ENCODE results near the gene IL4R.

IL4R gene

DNA sequence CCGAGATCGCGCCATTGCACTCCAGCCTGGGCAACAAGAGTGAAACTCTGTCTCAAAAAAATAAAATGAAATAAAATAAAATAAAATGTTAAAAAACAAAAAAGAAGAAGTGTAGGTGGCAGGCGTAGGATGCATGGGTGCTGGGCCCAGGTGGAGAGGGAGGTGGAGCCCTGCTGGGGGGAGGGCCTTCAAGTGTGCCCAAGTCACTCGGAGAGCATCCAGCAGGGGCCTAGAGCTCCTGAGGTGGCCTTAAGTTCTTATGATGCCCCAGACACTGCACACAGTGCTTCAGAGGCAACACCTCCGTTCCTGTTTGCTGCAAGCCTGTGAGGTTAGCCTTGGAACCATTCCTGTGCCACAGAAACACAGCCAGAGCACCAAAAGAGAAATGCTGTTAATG, 23.2 kb downstream of the IL4R start:
- no peak for TF ChIP-seq ZNF274 (IDR thresholded peaks at IDR 0.05; ENCODE audit: low read depth, low read length)
- H3K4me3 ChIP-seq (ENCODE audit: low read length): no peak overlapping the region

DNA sequence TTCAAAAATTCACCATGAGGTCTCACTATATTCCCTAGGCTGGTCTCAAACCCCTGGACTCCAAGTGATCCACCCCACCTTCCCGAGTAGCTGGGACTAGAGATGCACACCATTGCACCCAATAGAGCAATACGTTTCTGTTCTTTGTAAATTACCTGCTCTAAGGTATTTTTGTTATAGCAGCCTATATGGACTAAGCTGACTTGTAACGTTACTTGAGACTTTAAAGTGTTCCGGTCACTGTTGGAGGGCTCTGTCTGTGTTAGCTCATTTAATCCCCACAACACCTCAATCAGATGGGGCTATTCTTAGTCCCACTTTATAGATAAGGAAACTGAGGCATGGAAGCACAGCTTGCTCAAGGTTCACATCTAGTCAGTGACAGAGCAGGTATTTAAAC, 25.4 kb downstream of the IL4R start:
- no peak overlapping the region for H3K4me3 ChIP-seq (ENCODE audit: low read length)
- no peak for TF ChIP-seq ZNF274 (IDR thresholded peaks at IDR 0.05; ENCODE audit: low read depth, low read length)

DNA sequence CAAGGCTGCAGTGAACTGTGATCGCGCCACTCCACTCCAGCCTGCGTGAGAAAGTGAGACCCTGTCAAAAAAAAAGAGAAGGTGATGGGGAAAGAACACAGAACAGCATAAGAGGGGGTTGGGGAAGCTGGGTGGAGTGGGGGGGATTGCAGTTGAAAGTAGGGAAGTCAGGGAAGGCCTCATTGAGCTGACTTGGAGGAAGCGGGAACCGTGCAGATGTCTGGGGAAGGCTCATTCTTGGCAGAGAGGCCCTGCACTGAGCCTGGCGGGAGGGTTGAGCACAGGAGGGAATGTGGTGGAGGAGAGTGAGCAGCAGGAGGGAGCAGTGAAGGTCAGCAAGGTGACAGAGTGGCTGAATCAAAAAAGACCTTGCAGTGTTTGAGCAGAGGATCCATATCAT, 26.9 kb downstream of the IL4R start:
- no peak for TF ChIP-seq ZNF274 (IDR thresholded peaks at IDR 0.05; ENCODE audit: low read depth, low read length)
- H3K4me3 ChIP-seq (ENCODE audit: low read length): no peak overlapping the region

DNA sequence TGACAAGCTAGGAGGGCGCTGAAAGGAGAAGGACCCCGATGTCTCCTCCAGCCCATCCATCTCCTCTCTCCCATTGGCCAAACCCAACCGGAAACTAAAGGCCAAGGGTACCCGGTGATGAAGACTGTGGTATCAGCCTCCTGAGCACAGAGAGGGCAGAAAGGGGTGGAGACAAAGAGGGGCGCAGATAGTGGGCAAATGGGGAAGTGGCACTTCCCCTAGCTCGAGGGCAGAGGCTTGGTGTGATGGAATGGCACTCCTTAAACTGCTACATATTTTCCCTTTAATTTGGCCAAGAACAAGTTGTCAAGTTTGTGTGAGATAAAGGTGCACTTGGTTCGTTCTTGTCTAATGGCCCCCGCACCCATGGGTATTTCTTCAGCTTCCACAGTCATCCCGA, 27.8 kb downstream of the IL4R start:
- TF ChIP-seq ZNF274 (IDR thresholded peaks at IDR 0.05; ENCODE audit: low read depth, low read length): no peak
- H3K4me3 ChIP-seq (ENCODE audit: low read length): no peak overlapping the region

- no peak overlapping the region for H3K4me3 ChIP-seq (ENCODE audit: low read length)
- no peak for TF ChIP-seq ZNF274 (IDR thresholded peaks at IDR 0.05; ENCODE audit: low read depth, low read length)
These were observed 28.2 kb downstream of the IL4R start for GRCh38 chr16:27341971-27342370.

- TF ChIP-seq ZNF274 (IDR thresholded peaks at IDR 0.05; ENCODE audit: low read depth, low read length): no peak
- H3K4me3 ChIP-seq (ENCODE audit: low read length): no peak overlapping the region
These were observed 30.9 kb downstream of the IL4R start for GRCh38 chr16:27344721-27345120.

- no peak overlapping the region for H3K4me3 ChIP-seq (ENCODE audit: low read length)
- TF ChIP-seq ZNF274 (IDR thresholded peaks at IDR 0.05; ENCODE audit: low read depth, low read length): no peak
These were observed 31.4 kb downstream of the IL4R start for GRCh38 chr16:27345201-27345600.

DNA sequence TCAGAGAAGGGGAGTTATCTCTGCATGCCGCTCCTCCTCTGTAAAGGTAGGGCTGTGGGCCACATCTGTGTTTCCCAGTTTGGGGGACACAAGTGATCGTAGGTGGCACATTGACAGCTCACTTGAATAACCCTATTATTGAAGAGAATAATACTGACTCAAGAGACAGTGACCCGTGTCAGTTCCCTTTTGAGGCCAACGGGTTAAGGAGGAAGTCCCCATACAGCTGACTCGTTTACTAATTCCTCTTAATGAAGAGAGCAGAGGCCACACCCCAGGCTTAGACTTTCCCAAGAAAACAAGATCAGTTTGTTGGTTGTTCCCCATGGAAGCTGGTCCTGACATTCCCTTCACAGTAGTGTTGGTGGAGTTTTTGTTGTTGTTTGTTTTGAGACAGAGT, 33.0 kb downstream of the IL4R start:
- H3K4me3 ChIP-seq (ENCODE audit: low read length): no peak overlapping the region
- no peak for TF ChIP-seq ZNF274 (IDR thresholded peaks at IDR 0.05; ENCODE audit: low read depth, low read length)

DNA sequence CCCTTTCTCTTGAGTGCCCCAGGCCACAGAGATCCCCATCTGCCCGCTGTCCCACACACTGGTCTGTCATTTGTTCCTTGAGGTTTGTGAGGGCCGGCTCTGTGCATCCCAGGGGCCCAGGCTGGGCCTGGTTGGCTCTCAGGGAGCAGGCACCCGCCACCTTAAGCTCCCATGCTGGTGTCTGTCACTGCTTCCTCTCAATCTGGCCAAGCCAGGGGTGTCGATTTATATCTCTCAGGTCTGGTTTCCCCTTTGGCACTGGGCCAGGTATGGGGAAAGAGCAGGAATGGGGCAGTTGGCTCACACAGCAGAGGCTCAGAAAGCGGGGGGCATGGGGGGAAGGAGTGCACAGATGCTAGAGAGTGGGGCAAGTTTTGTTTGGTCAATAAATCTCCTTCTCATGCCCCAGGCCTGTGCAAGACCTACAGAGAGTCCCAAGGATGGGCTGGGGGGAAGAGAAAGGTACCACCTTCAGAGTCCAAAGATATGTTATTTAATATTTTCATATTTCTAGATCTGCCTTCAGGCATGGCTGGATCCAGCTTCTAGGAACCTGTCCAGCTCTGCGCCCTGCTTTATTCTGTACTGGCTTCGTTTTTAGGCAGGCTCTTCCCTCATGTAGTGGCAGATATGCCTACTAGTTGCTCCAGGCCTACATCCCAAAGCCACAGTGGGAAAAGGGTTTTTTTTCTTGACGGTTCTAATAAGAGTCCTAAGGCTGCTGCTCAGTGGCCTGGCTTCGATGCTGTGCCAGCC, 34.3 kb downstream of the IL4R start:
- H3K4me3 ChIP-seq (ENCODE audit: low read length): no peak overlapping the region
- no peak for TF ChIP-seq ZNF274 (IDR thresholded peaks at IDR 0.05; ENCODE audit: low read depth, low read length)

GRCh38 chr16:27349276-27349675, 35.5 kb downstream of the IL4R start:
- no peak for TF ChIP-seq ZNF274 (IDR thresholded peaks at IDR 0.05; ENCODE audit: low read depth, low read length)
- no peak overlapping the region for H3K4me3 ChIP-seq (ENCODE audit: low read length)

DNA sequence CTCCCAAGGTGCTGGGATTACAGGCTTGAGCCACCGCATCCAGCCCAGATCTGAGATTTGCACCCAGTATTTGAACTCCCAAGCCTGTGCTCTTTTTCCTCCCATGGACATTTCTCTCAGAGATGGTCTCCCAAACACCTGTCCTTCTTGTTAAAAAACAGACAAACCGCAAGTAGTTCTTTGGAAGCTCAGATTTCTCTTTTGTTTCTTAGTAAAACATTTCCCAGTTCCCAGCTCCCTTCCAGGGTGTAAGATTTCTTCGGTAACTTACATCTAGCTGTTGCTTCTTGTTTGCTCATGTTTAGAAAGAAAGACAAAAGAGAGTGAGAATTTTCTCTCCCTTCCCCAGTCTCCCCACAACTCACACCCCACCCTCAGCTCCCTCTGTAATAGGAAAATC, 36.2 kb downstream of the IL4R start:
- TF ChIP-seq ZNF274 (IDR thresholded peaks at IDR 0.05; ENCODE audit: low read depth, low read length): no peak

GRCh38 chr16:27351989-27352388, 38.2 kb downstream of the IL4R start:
- no peak overlapping the region for H3K4me3 ChIP-seq (ENCODE audit: low read length)

More for the DNA sequence above, 36.2 kb downstream of the IL4R start:
- H3K4me3 ChIP-seq (ENCODE audit: low read length): no peak overlapping the region

GRCh38 chr16:27353853-27354252, 40.1 kb downstream of the IL4R start:
- no peak for TF ChIP-seq ZNF274 (IDR thresholded peaks at IDR 0.05; ENCODE audit: low read depth, low read length)
- H3K4me3 ChIP-seq (ENCODE audit: low read length): no peak overlapping the region

More at GRCh38 chr16:27351989-27352388, 38.2 kb downstream of the IL4R start:
- TF ChIP-seq ZNF274 (IDR thresholded peaks at IDR 0.05; ENCODE audit: low read depth, low read length): no peak

DNA sequence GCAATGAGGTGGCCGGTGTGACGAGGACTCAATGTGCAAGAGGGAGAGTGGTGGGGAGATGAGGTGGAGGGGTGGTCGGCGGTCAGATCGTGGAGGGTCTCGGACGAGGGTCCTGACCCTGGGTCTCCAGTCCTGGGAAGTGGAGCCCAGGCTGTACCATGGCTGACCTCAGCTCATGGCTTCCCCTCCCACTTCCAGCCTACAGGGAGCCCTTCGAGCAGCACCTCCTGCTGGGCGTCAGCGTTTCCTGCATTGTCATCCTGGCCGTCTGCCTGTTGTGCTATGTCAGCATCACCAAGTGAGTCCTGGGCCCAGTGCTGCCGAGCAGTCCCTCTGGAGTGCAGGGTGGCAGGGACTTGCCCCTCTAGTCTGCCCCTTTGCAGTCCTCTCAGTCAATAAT, 41.8 kb downstream of the IL4R start:
- H3K4me3 ChIP-seq (ENCODE audit: low read length): no peak overlapping the region
- TF ChIP-seq ZNF274 (IDR thresholded peaks at IDR 0.05; ENCODE audit: low read depth, low read length): no peak

- no peak overlapping the region for H3K4me3 ChIP-seq (ENCODE audit: low read length)
- no peak for TF ChIP-seq ZNF274 (IDR thresholded peaks at IDR 0.05; ENCODE audit: low read depth, low read length)
These were observed 43.0 kb downstream of the IL4R start for GRCh38 chr16:27356794-27357193.

DNA sequence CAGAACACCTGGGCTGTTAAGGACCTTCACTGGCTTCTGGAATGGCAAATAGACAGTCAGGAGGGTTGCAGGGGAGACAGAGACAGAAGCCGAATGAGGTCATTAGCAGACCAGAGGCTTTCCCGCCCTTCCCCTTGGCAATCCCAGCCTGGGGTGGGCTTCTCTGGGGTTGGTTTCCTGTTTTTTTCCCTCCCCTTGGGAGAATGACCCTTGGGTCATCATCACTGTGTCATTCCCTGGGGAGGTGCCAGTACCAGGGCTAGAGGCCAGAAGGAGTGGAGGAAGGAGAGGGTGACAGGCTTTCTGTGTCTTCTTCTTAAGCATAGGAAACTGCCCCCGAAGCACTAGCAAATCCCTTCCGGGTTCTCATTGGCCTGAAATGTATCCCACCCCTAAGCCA, 45.3 kb downstream of the IL4R start:
- no peak overlapping the region for H3K4me3 ChIP-seq (ENCODE audit: low read length)
- TF ChIP-seq ZNF274 (IDR thresholded peaks at IDR 0.05; ENCODE audit: low read depth, low read length): no peak
